Peyer's patch (tissue), 4 donors: ENCODE data around the gene MBLAC1. TPM values are rescaled to one million over a fixed set of nuclear protein-coding genes. Genes with fewer than 3 reads are reported as not detected.

Source experiments
- DNase-seq, 3 donors: peaks; one replicate each; pipeline ENCODE4 v3.0.0-alpha.2; 2017 to 2019
- H3K27ac ChIP-seq, 4 donors: fragments of 200-600 bp; sonication (generic); one replicate each; pipeline ENCODE4 v1.5.1; 2016 to 2019
- H3K27me3 ChIP-seq, 2 donors: fragments of 200-600 bp; sonication (generic); one replicate each; pipeline ENCODE4 v1.5.1; 2019
- H3K36me3 ChIP-seq, 3 donors: fragments of 200-600 bp; sonication (generic); one replicate each; pipeline ENCODE4 v1.5.1; 2016 to 2019
- H3K4me1 ChIP-seq, 4 donors: fragments of 200-600 bp; sonication (generic); one replicate each; pipeline ENCODE4 v1.5.1; 2016 to 2019
- H3K4me3 ChIP-seq, 4 donors: fragments of 200-600 bp; sonication (generic); 1 replicate in 3 of 4; 2 replicates in 1 of 4; pipeline ENCODE4 v1.5.1; 2016 to 2019; ENCODE audit warnings: mild to moderate bottlenecking in 1 of 4
- H3K9me3 ChIP-seq, 4 donors: fragments of 200-600 bp; sonication (generic); one replicate each; pipeline ENCODE4 v1.5.1; 2016 to 2019; ENCODE audit warnings: mild to moderate bottlenecking in 1 of 4
- CTCF ChIP-seq, 6 experiments: fragments of 450-650 bp in 4 of 6; fragments of 200-600 bp in 2 of 6; sonication (generic) in 1 of 6; IDR thresholded peaks; one replicate each; pipeline ENCODE4 v1.5.1; 2017 to 2019; ENCODE audit warnings: antibody characterized with exemption in 6 of 6, mild to moderate bottlenecking in 3 of 6, moderate library complexity in 1 of 6
- POLR2A ChIP-seq, 2 donors: fragments of 450-650 bp; IDR thresholded peaks; one replicate each; pipeline ENCODE4 v1.5.1; 2017; ENCODE audit warnings: antibody characterized with exemption in 2 of 2, mild to moderate bottlenecking in 2 of 2, moderate library complexity in 2 of 2
- total RNA-seq, 4 donors: library from RNA; depleted of rRNA; stranded (reverse); fragments of >200 nt; gene quantifications; one replicate each; pipeline ENCODE4 v1.1.0, GENCODE V29; 2016

The MBLAC1 gene
- total RNA-seq, 4 donors from 2014 or later: 3.2 to 10.5 (median 3.9) TPM

- no peaks in the 10 kb centered on the region for H3K9me3 ChIP-seq
- TF ChIP-seq CTCF (IDR thresholded peaks at IDR 0.05): no peak
- no peak for TF ChIP-seq POLR2A (IDR thresholded peaks at IDR 0.05)
- H3K4me3 ChIP-seq: no peak overlapping the region
- no peaks in the 10 kb centered on the region for H3K36me3 ChIP-seq
- no peaks in the 10 kb centered on the region for H3K27me3 ChIP-seq
- no peak overlapping the region for H3K27ac ChIP-seq
- peaks cover 5 to 41% (median 16%) of the 10 kb centered on the region in 4 donors for H3K4me1 ChIP-seq
- no peak for DNase-seq
Measured at GRCh38 chr7:100122067-100122466, 4.7 kb upstream of the MBLAC1 start.

- Histone ChIP-seq H3K4me1 (peaks cover 5 to 41% (median 16%) of the 10 kb centered on the region in 4 donors), H3K27ac (no peak overlapping the region), H3K36me3 (no peaks in the 10 kb centered on the region), H3K9me3 (no peaks in the 10 kb centered on the region), H3K4me3 (no peak overlapping the region), H3K27me3 (no peaks in the 10 kb centered on the region)
- DNase-seq: no peak
- TF ChIP-seq POLR2A (IDR thresholded peaks at IDR 0.05) (no peak), CTCF (IDR thresholded peaks at IDR 0.05) (no peak)
Measured at GRCh38 chr7:100122568-100122967, 4.2 kb upstream of the MBLAC1 start.

GRCh38 chr7:100124301-100125230 is 2.2 kb upstream of the MBLAC1 start:
- H3K4me3 ChIP-seq: peak overlapping the region in 1 of 4 donors; percentile 97
- TF ChIP-seq POLR2A (IDR thresholded peaks at IDR 0.05): no peak
- no peak for TF ChIP-seq CTCF (IDR thresholded peaks at IDR 0.05)
- H3K36me3 ChIP-seq: no peaks in the 10 kb centered on the region
- no peak for DNase-seq
- peak overlapping the region in 3 of 4 donors; percentile 97 to 99 (median 98) for H3K27ac ChIP-seq
- no peaks in the 10 kb centered on the region for H3K27me3 ChIP-seq
- H3K9me3 ChIP-seq: no peaks in the 10 kb centered on the region
- peaks cover 5 to 42% (median 16%) of the 10 kb centered on the region in 4 donors for H3K4me1 ChIP-seq

- TF ChIP-seq POLR2A (IDR thresholded peaks at IDR 0.05) (no peak), CTCF (IDR thresholded peaks at IDR 0.05) (peak in 2 of 6 experiments; percentile 9 to 18)
Measured at GRCh38 chr7:100126239-100126930, 382 bp upstream of the MBLAC1 start.

GRCh38 chr7:100127866-100128636 is 1.3 kb downstream of the MBLAC1 start:
- Histone ChIP-seq H3K4me3 (peak overlapping the region; percentile 65 to 97 (median 92)), H3K4me1 (peaks cover 0 to 57% (median 11%) of the 10 kb centered on the region in 4 donors), H3K36me3 (no peaks in the 10 kb centered on the region), H3K27ac (peak overlapping the region; percentile 97 to 99 (median 98)), H3K27me3 (no peaks in the 10 kb centered on the region), H3K9me3 (no peaks in the 10 kb centered on the region)
- peak; percentile 25 to 61 (median 57) for DNase-seq
- TF ChIP-seq CTCF (IDR thresholded peaks at IDR 0.05) (peak in 1 of 6 experiments; percentile 2), POLR2A (IDR thresholded peaks at IDR 0.05) (no peak)

More at GRCh38 chr7:100126239-100126930, 382 bp upstream of the MBLAC1 start:
- Histone ChIP-seq H3K9me3 (no peaks in the 10 kb centered on the region), H3K27me3 (no peaks in the 10 kb centered on the region), H3K4me1 (peaks cover 0 to 45% (median 11%) of the 10 kb centered on the region in 4 donors), H3K36me3 (no peaks in the 10 kb centered on the region), H3K4me3 (peak overlapping the region; percentile 65 to 97 (median 92)), H3K27ac (peak overlapping the region; percentile 97 to 99 (median 98))
- peak in 1 of 3 donors; percentile 67 for DNase-seq
